HL-60 (cell line): ENCODE data around the gene IL6ST.

Experiments used
- DNase-seq, 2 experiments: peaks; one replicate each; pipeline ENCODE4 v3.0.0-alpha.2; 2010 to 2020; ENCODE audit warnings: low read depth in 1 of 2, low spot score in 1 of 2
- H3K27ac ChIP-seq: fragments of 250-450 bp; sonication (Bioruptor Pico); replicated peaks from 2 replicates; pipeline ENCODE4 v1.5.1; 2020; ENCODE audit warnings: mild to moderate bottlenecking, moderate library complexity
- H3K27me3 ChIP-seq: fragments of 250-450 bp; sonication (Bioruptor Pico); 2 replicates; pipeline ENCODE4 v1.5.1; 2021; ENCODE audit warnings: mild to moderate bottlenecking, moderate library complexity; ENCODE audit not compliant: insufficient read depth, poor library complexity, severe bottlenecking
- H3K4me3 ChIP-seq: replicated peaks from 2 replicates; pipeline ENCODE4 v1.5.1; 2011; ENCODE audit warnings: mild to moderate bottlenecking, control low read depth, low read length; ENCODE audit not compliant: insufficient read depth
- CTCF ChIP-seq: IDR thresholded peaks from one replicate; pipeline ENCODE4 v1.5.1; 2011; ENCODE audit warnings: low read length, control low read depth, inconsistent platforms; ENCODE audit not compliant: insufficient read depth
- GABPA ChIP-seq: IDR thresholded peaks from 2 replicates; pipeline ENCODE4 v1.6.1; 2012; ENCODE audit warnings: low read depth
- POLR2AphosphoS5 ChIP-seq: IDR thresholded peaks from 2 replicates; pipeline ENCODE4 v1.6.1; 2012; ENCODE audit warnings: low read depth
- REST ChIP-seq: IDR thresholded peaks from 2 replicates; pipeline ENCODE4 v1.6.1; 2012; ENCODE audit warnings: low read depth; ENCODE audit not compliant: insufficient replicate concordance
- SPI1 ChIP-seq: IDR thresholded peaks from 2 replicates; pipeline ENCODE4 v1.6.1; 2012; ENCODE audit warnings: low read depth, mild to moderate bottlenecking, borderline replicate concordance

Gene IL6ST

GRCh38 chr5:55925712-55926111 lies 69.1 kb downstream of the IL6ST start:
- Histone ChIP-seq H3K4me3 (no peak overlapping the region), H3K27me3 (no peaks in the 10 kb centered on the region), H3K27ac (no peak overlapping the region)
- TF ChIP-seq SPI1 = no peak
- no peak for TF ChIP-seq CTCF
- no peak for TF ChIP-seq POLR2AphosphoS5
- no peak for TF ChIP-seq GABPA
- TF ChIP-seq REST = no peak
- no peak for DNase-seq

DNA sequence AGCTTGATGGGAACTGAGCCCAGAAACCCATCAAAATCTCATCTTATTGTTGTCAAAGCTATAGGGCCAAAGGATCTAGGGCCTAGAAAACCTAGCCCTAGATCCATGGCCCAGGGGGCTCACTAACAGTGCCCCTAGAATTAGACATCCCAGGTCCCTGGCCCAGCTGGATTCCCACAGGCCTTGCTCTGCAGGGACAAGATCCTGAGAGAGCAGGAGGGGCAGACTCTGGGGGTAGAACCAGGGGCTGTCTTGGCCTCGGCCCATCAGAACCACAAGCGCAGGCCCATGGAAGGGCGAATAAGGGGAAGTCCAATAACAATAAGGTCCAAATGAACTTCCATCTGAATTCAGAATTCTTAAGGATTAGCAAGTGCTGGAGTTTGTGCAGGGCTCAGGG lies 69.6 kb downstream of the IL6ST start:
- no peak for DNase-seq
- H3K27me3 ChIP-seq = no peaks in the 10 kb centered on the region
- no peak overlapping the region for H3K27ac ChIP-seq
- H3K4me3 ChIP-seq = no peak overlapping the region
- no peak for TF ChIP-seq CTCF
- TF ChIP-seq REST = no peak
- no peak for TF ChIP-seq POLR2AphosphoS5
- TF ChIP-seq SPI1 = no peak
- no peak for TF ChIP-seq GABPA

DNA sequence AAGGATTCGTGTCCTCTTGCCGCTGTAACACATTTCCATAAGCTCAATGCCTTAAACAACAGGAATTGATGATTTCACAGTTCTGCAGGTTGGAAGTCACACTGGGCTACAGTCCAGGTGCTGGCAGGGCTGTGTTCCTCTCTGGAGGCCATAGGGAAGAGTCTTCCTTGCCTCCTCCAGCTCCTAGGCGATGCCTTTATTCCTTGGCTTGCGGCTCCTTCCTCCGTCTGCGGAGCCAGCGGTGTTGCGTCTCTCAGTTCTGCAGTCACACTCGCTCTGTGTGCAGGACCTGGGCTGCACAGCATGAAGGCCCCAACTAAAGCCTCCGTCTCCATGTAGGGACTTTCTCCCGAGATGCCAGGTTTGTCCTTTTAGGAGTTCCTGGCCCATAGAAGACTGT lies 70.0 kb downstream of the IL6ST start:
- H3K4me3 ChIP-seq = no peak overlapping the region
- TF ChIP-seq SPI1 (no peak), REST (no peak), GABPA (no peak), CTCF (no peak), POLR2AphosphoS5 (no peak)
- no peak for DNase-seq
- H3K27ac ChIP-seq = no peak overlapping the region
- no peaks in the 10 kb centered on the region for H3K27me3 ChIP-seq
